Heart left ventricle (tissue), 16 donors: ENCODE measurements around the gene NFE2L1. TPM values are rescaled to one million over a fixed set of nuclear protein-coding genes. Genes with fewer than 3 reads are reported as not detected.
"Not testable (repeated sequence)": the region's sequence is repeated elsewhere in the genome, so short reads cannot be mapped to it uniquely, and the experiment has no call there.

Experiments
- ATAC-seq, 4 donors: fragments of 200-7000 bp; cut with Tn5 transposase; one replicate each; pipeline ENCODE4 v1.9.1; 2020 to 2022; ENCODE audit warnings: moderate library complexity in 4 of 4, mild to moderate bottlenecking in 3 of 4, moderate number of reproducible peaks in 1 of 4
- DNase-seq, 5 donors: peaks; one replicate each; pipeline ENCODE4 v3.0.0-alpha.2; 2020
- H3K27ac ChIP-seq, 12 donors: fragments of 200-600 bp; sonication (generic) in 4 of 12; one replicate each; pipeline versions ENCODE4 v1.5.0 to v1.8.0; 2016 to 2022; ENCODE audit warnings: mild to moderate bottlenecking in 2 of 12
- H3K27me3 ChIP-seq, 9 donors: fragments of 200-600 bp; sonication (generic) in 2 of 9; one replicate each; pipeline versions ENCODE4 v1.5.1 to v1.8.0; 2016 to 2022; ENCODE audit warnings: mild to moderate bottlenecking in 3 of 9
- H3K36me3 ChIP-seq, 9 donors: fragments of 200-600 bp; sonication (generic) in 2 of 9; one replicate each; pipeline versions ENCODE4 v1.5.0 to v1.8.0; 2018 to 2022; ENCODE audit warnings: mild to moderate bottlenecking in 2 of 9
- H3K4me1 ChIP-seq, 12 donors: fragments of 200-600 bp; sonication (generic) in 4 of 12; one replicate each; pipeline versions ENCODE4 v1.5.0 to v1.8.0; 2016 to 2022; ENCODE audit warnings: mild to moderate bottlenecking in 3 of 12
- H3K4me3 ChIP-seq, 12 donors: fragments of 200-600 bp; sonication (generic) in 4 of 12; one replicate each; pipeline versions ENCODE4 v1.5.0 to v1.8.0; 2017 to 2022; ENCODE audit warnings: mild to moderate bottlenecking in 9 of 12, moderate library complexity in 4 of 12
- H3K9me3 ChIP-seq, 12 donors: fragments of 200-600 bp; sonication (generic) in 4 of 12; one replicate each; pipeline versions ENCODE4 v1.5.0 to v1.8.0; 2016 to 2022; ENCODE audit warnings: mild to moderate bottlenecking in 1 of 12
- POLR2A ChIP-seq, 2 donors: fragments of 450-650 bp; IDR thresholded peaks; one replicate each; pipeline ENCODE4 v1.6.1; 2017; ENCODE audit warnings: antibody characterized with exemption in 2 of 2, mild to moderate bottlenecking in 2 of 2, moderate library complexity in 2 of 2
- WGBS, 4 donors: extraction: QIAGEN DNeasy Blood & Tissue Kit in 2 of 4; methylation state at CpG; one replicate each; pipeline versions ENCODE4 v1.1.5 to v1.1.7; 2013 to 2018; 5-methylcytosine and 5-hydroxymethylcytosine counted together
- intact Hi-C, 10 donors: fragments of 100-400 bp; cut with DNase I; formaldehyde crosslinking; loops; one replicate each; pipeline versions ENCODE4 v1.11.1 to v1.14.2; 2022
- long read RNA-seq, 3 donors: library from polyadenylated mRNA; unstranded; transcript quantifications; one replicate each; pipeline ENCODE4 v2.0.0, GENCODE V29; 2020 to 2021
- polyA plus RNA-seq, 2 donors: library from polyadenylated mRNA; stranded (reverse); fragments of 200-250 nt; gene quantifications; one replicate each; pipeline ENCODE4 v1.2.3, GENCODE V29; 2013
- total RNA-seq, 9 donors: library from RNA; depleted of rRNA in 2 of 9; stranded (reverse); fragments of >200 nt in 2 of 9; fragmentation: NEBNext Ultra II Directional in 3 of 9; extraction: Animal tissue kit (Norgen Biotek cat#: 25700) in 3 of 9; gene quantifications; one replicate each; pipeline versions ENCODE4 v1.1.0 to v1.2.4, GENCODE V29; 2016 to 2023
- TF ChIP-seq, protein P1 (sequence below), 12 donors: fragments of 200-600 bp; sonication (generic) in 4 of 12; IDR thresholded peaks; one replicate each; pipeline versions ENCODE4 v1.5.0 to v1.8.0; 2018 to 2022; ENCODE audit warnings: antibody characterized with exemption in 12 of 12, mild to moderate bottlenecking in 5 of 12
- donor health status: ischemic (EF 13 %, LVEDD 7.1; RV severe dilation, severe dysfunction).
- donor health status: healthy with polysubstance abuse.
- donor health status: DM: no; HTN: yes; CAD: no.
- donor health status: DM: no; HTN: no; CAD: no.
- donor health status: ischemic (EF 25% LVEDD 6.9; RV normal size, moderate dysfunction).
- donor health status: ischemic (EF 25% LVEDD 5.7; RV mildly dilated, moderate dysfunction).
- donor health status: healthy.
- donor health status: DM: yes; HTN: yes; CAD: no.
- donor health status: ischemic (EF 35%, LVEDD 5.7; RV mildly dilated, moderate dysfunction).
- donor health status: nonischemic (EF 11% LVEDD 7.7; RV severe dilation, severe dysfunction).
- donor health status: DM: yes; HTN: yes; CAD: no.
- donor health status: PGD.
- donor health status: ischemic (EF 29% LVEDD 5.4; RV normal size, mild dysfunction).
- donor health status: nonischemic (EF 23%, LVEDD 6.1; RV moderate dilation, normal function).

Gene NFE2L1, protein sequence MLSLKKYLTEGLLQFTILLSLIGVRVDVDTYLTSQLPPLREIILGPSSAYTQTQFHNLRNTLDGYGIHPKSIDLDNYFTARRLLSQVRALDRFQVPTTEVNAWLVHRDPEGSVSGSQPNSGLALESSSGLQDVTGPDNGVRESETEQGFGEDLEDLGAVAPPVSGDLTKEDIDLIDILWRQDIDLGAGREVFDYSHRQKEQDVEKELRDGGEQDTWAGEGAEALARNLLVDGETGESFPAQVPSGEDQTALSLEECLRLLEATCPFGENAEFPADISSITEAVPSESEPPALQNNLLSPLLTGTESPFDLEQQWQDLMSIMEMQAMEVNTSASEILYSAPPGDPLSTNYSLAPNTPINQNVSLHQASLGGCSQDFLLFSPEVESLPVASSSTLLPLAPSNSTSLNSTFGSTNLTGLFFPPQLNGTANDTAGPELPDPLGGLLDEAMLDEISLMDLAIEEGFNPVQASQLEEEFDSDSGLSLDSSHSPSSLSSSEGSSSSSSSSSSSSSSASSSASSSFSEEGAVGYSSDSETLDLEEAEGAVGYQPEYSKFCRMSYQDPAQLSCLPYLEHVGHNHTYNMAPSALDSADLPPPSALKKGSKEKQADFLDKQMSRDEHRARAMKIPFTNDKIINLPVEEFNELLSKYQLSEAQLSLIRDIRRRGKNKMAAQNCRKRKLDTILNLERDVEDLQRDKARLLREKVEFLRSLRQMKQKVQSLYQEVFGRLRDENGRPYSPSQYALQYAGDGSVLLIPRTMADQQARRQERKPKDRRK
- total RNA-seq, result 1,000 to 10,000 TPM in 1 of 9 donors, 100 to 1,000 TPM in 8; 375 to 1,055 (median 606) TPM
- polyA plus RNA-seq, result 100 to 1,000 TPM; 254 to 385 TPM
- long read RNA-seq, donor 1, full-length matches to known transcripts, result 9 of 355 reads
- long read RNA-seq, donor 1, partial matches to known transcripts, result 51 of 355 reads
- long read RNA-seq, donor 1, other reads (novel, unspliced or antisense), result 295 of 355 reads
- long read RNA-seq, donor 2, full-length matches to known transcripts, result 11 of 220 reads
- long read RNA-seq, donor 2, partial matches to known transcripts, result 11 of 220 reads
- long read RNA-seq, donor 2, other reads (novel, unspliced or antisense), result 198 of 220 reads
- long read RNA-seq, donor 3, full-length matches to known transcripts, result 10 of 147 reads
- long read RNA-seq, donor 3, partial matches to known transcripts, result 23 of 147 reads
- long read RNA-seq, donor 3, other reads (novel, unspliced or antisense), result 114 of 147 reads

DNA sequence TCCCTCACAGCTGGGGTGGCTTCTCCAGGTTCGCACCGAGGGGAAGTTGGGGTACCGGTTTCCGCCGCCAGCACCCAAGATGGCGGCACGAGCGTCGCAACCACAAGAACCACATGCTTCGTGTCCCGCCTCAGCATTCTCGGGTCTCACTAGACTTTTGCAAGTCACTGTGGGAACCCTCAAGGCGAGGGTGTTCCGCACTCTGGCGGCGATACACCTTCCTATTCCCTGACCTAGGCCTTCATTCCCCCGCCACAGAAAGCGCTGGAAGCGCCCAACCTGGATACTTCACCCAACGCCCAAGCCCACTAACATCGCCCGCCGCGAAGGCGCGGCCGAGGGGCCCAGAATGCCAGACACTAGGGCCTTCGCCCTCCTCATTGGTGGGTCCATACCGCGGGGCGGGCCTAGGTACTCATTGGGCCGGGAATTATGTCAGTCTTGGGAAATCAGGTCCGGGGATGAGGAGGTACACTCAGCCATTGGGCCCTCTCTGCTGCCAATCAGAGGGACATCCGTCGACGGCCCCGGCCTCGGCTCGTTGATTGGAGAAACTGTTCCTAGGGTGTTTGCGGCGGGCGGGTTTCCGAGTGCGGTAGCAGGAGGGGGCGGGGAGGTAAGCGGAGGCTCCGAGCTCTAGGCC, at the start of gene NFE2L1:
Gene NFE2L1, plus strand, starts transcription at position 619 of the 643 bp plus-strand sequence. CDS start 2,760 bp downstream, outside the sequence.
- TF ChIP-seq, protein P1, sequence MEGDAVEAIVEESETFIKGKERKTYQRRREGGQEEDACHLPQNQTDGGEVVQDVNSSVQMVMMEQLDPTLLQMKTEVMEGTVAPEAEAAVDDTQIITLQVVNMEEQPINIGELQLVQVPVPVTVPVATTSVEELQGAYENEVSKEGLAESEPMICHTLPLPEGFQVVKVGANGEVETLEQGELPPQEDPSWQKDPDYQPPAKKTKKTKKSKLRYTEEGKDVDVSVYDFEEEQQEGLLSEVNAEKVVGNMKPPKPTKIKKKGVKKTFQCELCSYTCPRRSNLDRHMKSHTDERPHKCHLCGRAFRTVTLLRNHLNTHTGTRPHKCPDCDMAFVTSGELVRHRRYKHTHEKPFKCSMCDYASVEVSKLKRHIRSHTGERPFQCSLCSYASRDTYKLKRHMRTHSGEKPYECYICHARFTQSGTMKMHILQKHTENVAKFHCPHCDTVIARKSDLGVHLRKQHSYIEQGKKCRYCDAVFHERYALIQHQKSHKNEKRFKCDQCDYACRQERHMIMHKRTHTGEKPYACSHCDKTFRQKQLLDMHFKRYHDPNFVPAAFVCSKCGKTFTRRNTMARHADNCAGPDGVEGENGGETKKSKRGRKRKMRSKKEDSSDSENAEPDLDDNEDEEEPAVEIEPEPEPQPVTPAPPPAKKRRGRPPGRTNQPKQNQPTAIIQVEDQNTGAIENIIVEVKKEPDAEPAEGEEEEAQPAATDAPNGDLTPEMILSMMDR (IDR thresholded peaks at IDR 0.05), result no peak
- TF ChIP-seq POLR2A (IDR thresholded peaks at IDR 0.05), result peak in 1 of 2 donors; percentile 56
- Histone ChIP-seq H3K9me3 (no peaks in the 10 kb centered on the region), H3K4me3 (peak within 1 kb of the TSS; percentile 52 to 96 (median 86)), H3K4me1 (peaks cover 9 to 61% (median 49%) of the 10 kb centered on the region in 12 donors), H3K27me3 (no peaks in the 10 kb centered on the region), H3K27ac (peak within 1 kb of the TSS; percentile 96 to 100 (median 99)), H3K36me3 (peaks cover 0 to 17% (median 9%) of the 10 kb centered on the region in 9 donors)
- DNase-seq (peak; percentile 99 to 100 (median 100)), ATAC-seq (peak; percentile 86 to 95 (median 90))
- intact Hi-C loops, result loop anchor here in 3 of 10 donors (1.0 kb wide), 2 partner anchors 22 to 23 kb away; no protein-coding TSS in a partner anchor
- 0 to 2% (median 1%) methylated on average over 10 to 47 of the region's 47 CpGs for WGBS, 4 donors

DNA sequence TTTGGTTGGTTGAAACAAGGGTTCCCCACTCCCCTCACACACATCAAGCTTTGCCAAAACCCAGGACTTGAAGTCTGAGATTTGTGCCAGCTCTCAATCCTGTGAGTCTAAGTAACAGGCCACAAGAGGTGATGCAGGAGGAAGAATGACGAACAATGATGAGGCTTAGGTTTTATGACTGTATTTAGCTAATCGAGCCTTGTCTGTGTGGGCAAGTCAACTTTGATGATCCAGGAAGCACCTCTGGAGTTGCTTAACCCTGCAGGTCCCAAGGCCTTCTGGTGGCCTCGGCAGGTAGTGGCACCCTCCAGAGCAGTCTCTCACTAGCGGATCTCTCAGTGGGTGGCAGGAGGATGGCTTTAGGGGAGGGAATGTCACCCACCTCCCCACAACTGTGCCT, 48.6 kb upstream of the NFE2L1 start:
- DNase-seq, result peak in 1 of 5 donors; percentile 3
- TF ChIP-seq, protein P1 (IDR thresholded peaks at IDR 0.05), result no peak
- no peak for TF ChIP-seq POLR2A (IDR thresholded peaks at IDR 0.05)
- ATAC-seq, result no peak
- 57 to 67% (median 63%) methylated on average over 4 of the region's 4 CpGs for WGBS, 4 donors
- H3K27me3 ChIP-seq, result no peaks in the 10 kb centered on the region
- no peaks in the 10 kb centered on the region for H3K9me3 ChIP-seq
- peaks cover 0 to 49% (median 8%) of the 10 kb centered on the region in 12 donors for H3K4me1 ChIP-seq
- no peak overlapping the region for H3K4me3 ChIP-seq
- intact Hi-C loops, result no loop called here
- H3K27ac ChIP-seq, result no peak overlapping the region
- H3K36me3 ChIP-seq, result no peaks in the 10 kb centered on the region

DNA sequence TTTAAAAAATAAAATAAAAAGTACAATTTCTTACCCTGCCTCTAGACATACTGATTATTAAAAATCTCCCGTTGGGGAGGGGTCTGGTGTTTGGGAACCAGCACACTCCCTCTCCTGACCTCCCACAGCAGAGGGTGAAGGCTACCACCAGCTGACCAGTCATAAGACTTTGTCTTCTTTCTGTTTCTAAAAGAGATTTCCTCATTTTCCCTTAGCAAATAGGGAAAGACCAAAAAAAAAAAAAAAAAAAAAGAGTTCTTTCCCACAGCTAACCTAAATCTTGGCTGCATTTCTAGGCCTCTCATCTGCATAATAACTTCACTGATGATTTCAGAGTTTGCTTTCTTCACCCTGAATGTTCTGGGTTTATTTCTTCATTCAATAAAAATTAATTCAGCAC, 47.0 kb upstream of the NFE2L1 start:
- peak overlapping the region in 2 of 12 donors; percentile 67 to 94 for H3K27ac ChIP-seq

DNA sequence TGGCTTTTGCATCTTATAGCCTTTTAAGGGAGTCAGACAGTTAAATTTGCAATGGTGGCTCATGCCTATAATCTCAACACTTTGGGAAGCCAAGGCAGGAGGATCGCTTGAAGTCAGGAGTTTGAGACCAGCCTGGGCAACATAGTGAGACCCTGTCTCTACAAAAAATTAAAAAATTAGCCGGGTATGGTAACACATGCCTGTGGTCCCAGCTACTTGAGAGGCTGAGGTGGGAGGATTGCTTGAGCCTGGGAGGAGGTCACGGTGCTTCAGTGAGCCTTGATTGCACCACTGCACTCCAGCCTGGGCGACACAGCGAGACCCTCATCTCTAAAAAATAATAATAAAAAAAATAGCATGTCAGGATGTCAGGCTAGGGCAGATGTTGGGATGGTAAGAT, 46.5 kb upstream of the NFE2L1 start:
- ATAC-seq, H3K36me3 ChIP-seq, intact Hi-C loops, H3K27me3 ChIP-seq, H3K4me3 ChIP-seq, H3K9me3 ChIP-seq: not testable (repeated sequence)
- H3K4me1 ChIP-seq, result peaks cover 0 to 60% (median 8%) of the 10 kb centered on the region in 12 donors
- peak in 1 of 5 donors; percentile 1 for DNase-seq
- 95 to 97% (median 96%) methylated on average over 5 of the region's 5 CpGs for WGBS, 4 donors
- H3K27ac ChIP-seq, result peak overlapping the region in 7 of 12 donors; percentile 24 to 94 (median 50)

More for the DNA sequence above, 47.0 kb upstream of the NFE2L1 start:
- Histone ChIP-seq H3K4me1 (peaks cover 0 to 60% (median 8%) of the 10 kb centered on the region in 12 donors), H3K9me3 (no peaks in the 10 kb centered on the region), H3K27me3 (no peaks in the 10 kb centered on the region), H3K4me3 (no peak overlapping the region), H3K36me3 (no peaks in the 10 kb centered on the region)
- WGBS, 4 donors, result 87 to 92% (median 88%) methylated on average over 1 of the region's 1 CpG
- ATAC-seq (peak in 1 of 4 donors; percentile 29), DNase-seq (peak in 1 of 5 donors; percentile 3)
- TF ChIP-seq, protein P1 (IDR thresholded peaks at IDR 0.05), result no peak
- TF ChIP-seq POLR2A (IDR thresholded peaks at IDR 0.05), result no peak
- intact Hi-C loops, result no loop called here
